Measurements from ENCODE around the gene GRID1.
A peak's percentile ranks its signal among the peaks of the same experiment; 100 is the strongest.

The GRID1 gene

GRCh38 chr10:86291616-86292340 lies 74.8 kb downstream of the GRID1 start:
- no peak for DNase-seq

- DNase-seq, result no peak
Observed at GRCh38 chr10:86290933-86291615, 75.5 kb downstream of the GRID1 start.

GRCh38 chr10:86289577-86289868 lies 77.1 kb downstream of the GRID1 start:
- no peak for DNase-seq

- DNase-seq, result no peak
Observed at GRCh38 chr10:86288695-86289576, 77.7 kb downstream of the GRID1 start.

- peak; percentile 41 for DNase-seq
Observed at GRCh38 chr10:86287966-86288579, 78.5 kb downstream of the GRID1 start.

- no peak for DNase-seq
Observed at GRCh38 chr10:86287110-86287793, 79.3 kb downstream of the GRID1 start.

GRCh38 chr10:86286236-86287109 lies 80.1 kb downstream of the GRID1 start:
- no peak for DNase-seq

- DNase-seq, result no peak
Observed at GRCh38 chr10:86285136-86285790, 81.3 kb downstream of the GRID1 start.

- DNase-seq, result no peak
Observed at GRCh38 chr10:86284355-86285105, 82.1 kb downstream of the GRID1 start.

GRCh38 chr10:86283466-86284287 lies 82.9 kb downstream of the GRID1 start:
- no peak for DNase-seq

GRCh38 chr10:86282664-86283465 lies 83.7 kb downstream of the GRID1 start:
- no peak for DNase-seq

- DNase-seq, result no peak
Observed at GRCh38 chr10:86281396-86281795, 85.2 kb downstream of the GRID1 start.

GRCh38 chr10:86269332-86269731 lies 97.3 kb downstream of the GRID1 start:
- no peak for DNase-seq

GRCh38 chr10:86267286-86268195 lies 99.1 kb downstream of the GRID1 start:
- no peak for DNase-seq

- DNase-seq, result no peak
Observed at GRCh38 chr10:86266446-86267242, 100.0 kb downstream of the GRID1 start.

GRCh38 chr10:86265895-86266259 lies 100.7 kb downstream of the GRID1 start:
- no peak for DNase-seq

Data from NCI-H2107 (cell line).